HAP-1 (cell line): ENCODE measurements around the gene SYPL2.

Experiments used
- DNase-seq, 2 experiments: peaks; one replicate each; pipeline ENCODE4 v3.0.0-alpha.2; 2016 to 2020; ENCODE audit warnings: low spot score in 2 of 2
- H3K27me3 ChIP-seq: fragments of 250-450 bp; sonication (Bioruptor Pico); 2 replicates; pipeline ENCODE4 v1.5.1; 2020; ENCODE audit warnings: low read depth, mild to moderate bottlenecking, moderate library complexity
- H3K36me3 ChIP-seq: fragments of 250-450 bp; sonication (Bioruptor Pico); replicated peaks from 2 replicates; pipeline ENCODE4 v1.5.1; 2020; ENCODE audit warnings: mild to moderate bottlenecking
- H3K4me1 ChIP-seq: fragments of 250-450 bp; sonication (Bioruptor Pico); 2 replicates; pipeline ENCODE4 v1.5.1; 2020; ENCODE audit warnings: mild to moderate bottlenecking
- H3K4me3 ChIP-seq: fragments of 250-450 bp; sonication (Bioruptor Pico); 2 replicates; pipeline ENCODE4 v1.5.1; 2020; ENCODE audit warnings: mild to moderate bottlenecking, moderate library complexity
- H3K9me3 ChIP-seq: fragments of 250-450 bp; sonication (Bioruptor Pico); 2 replicates; pipeline ENCODE4 v1.5.1; 2020; ENCODE audit warnings: mild to moderate bottlenecking, moderate library complexity
- in situ Hi-C: fragments of 300-500 bp; cut with MboI; formaldehyde crosslinking; loops from 3 replicates; pipeline ENCODE4 v1.14.3; 2020; ENCODE audit warnings: low sequenced_read_pairs, inconsistent platforms, mixed read lengths

SYPL2 gene

GRCh38 chr1:109501644-109502363, 35.5 kb downstream of the SYPL2 start:
- Histone ChIP-seq H3K4me3 (no peak overlapping the region), H3K9me3 (no peaks in the 10 kb centered on the region), H3K4me1 (no peaks in the 10 kb centered on the region), H3K36me3 (peaks cover 10% of the 10 kb centered on the region), H3K27me3 (no peaks in the 10 kb centered on the region)
- no peak for DNase-seq
- in situ Hi-C loops = no loop called here

DNA sequence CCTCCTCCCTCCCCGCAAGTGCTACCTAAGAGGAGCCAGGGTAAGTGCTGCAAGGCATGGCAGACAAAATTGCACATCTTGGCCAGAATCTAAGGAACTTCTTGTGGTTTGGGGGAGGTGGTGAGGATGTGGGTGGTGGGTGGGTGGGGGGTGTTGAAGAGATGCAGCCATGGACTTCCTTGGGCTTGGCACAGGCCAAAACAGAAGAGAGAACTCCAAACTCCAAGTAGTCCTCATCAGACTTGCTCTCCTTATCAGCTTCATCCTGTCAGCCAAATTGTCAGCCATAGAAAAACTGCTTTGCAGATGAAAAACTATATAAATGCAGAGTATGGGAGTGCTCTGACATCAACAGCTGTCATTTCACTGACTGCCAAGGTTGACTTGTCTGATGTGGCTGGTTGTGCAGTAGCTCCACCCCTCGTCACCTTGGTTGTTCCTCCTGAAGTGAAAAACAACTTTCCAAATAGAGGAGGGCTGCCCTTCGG, 36.1 kb downstream of the SYPL2 start:
- Histone ChIP-seq H3K36me3 (peaks cover 10% of the 10 kb centered on the region), H3K27me3 (no peaks in the 10 kb centered on the region), H3K4me1 (no peaks in the 10 kb centered on the region), H3K9me3 (no peaks in the 10 kb centered on the region), H3K4me3 (no peak overlapping the region)
- in situ Hi-C loops = no loop called here
- DNase-seq = no peak

- H3K4me1 ChIP-seq = peaks cover 2% of the 10 kb centered on the region; the same call in 1 of the 2 replicates
- H3K27me3 ChIP-seq = no peaks in the 10 kb centered on the region
- peaks cover 8% of the 10 kb centered on the region for H3K36me3 ChIP-seq
- H3K9me3 ChIP-seq = no peaks in the 10 kb centered on the region
- in situ Hi-C loops = no loop called here
- no peak for DNase-seq
- H3K4me3 ChIP-seq = no peak overlapping the region
Measured at GRCh38 chr1:109503935-109504334, 37.6 kb downstream of the SYPL2 start.

DNA sequence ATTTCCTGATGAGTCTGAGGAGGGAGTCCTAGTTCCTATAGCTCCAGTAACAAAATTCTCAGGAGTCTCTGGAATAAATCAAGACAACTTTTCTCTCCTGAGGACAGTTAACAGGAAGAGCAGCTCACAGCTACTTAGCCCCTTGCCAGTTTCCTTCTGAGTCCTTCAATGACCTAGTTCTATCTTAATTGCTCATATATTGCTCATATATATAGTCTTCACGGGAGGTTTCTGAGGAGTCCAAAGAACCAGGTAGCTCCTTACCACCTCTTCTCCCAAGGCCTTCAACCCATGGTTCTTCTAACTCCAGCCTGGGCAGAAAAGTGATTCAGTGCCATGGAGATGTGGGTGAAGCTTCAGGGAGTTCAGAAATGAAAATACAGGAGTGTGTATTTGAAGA, 38.6 kb downstream of the SYPL2 start:
- H3K9me3 ChIP-seq = no peaks in the 10 kb centered on the region
- H3K36me3 ChIP-seq = peaks cover 8% of the 10 kb centered on the region
- in situ Hi-C loops = no loop called here
- no peak for DNase-seq
- H3K4me1 ChIP-seq = peaks cover 6% of the 10 kb centered on the region
- H3K4me3 ChIP-seq = no peak overlapping the region
- H3K27me3 ChIP-seq = no peaks in the 10 kb centered on the region

- no peak overlapping the region for H3K4me3 ChIP-seq
- in situ Hi-C loops = no loop called here
- no peaks in the 10 kb centered on the region for H3K9me3 ChIP-seq
- 0 out of 2 replicates have a peak, but pooled peaks cover 2% of the 10 kb centered on the region for H3K27me3 ChIP-seq
- H3K4me1 ChIP-seq = peaks cover 8% of the 10 kb centered on the region
- no peak for DNase-seq
- no peaks in the 10 kb centered on the region for H3K36me3 ChIP-seq
Measured at GRCh38 chr1:109508001-109508872, 41.9 kb downstream of the SYPL2 start.

DNA sequence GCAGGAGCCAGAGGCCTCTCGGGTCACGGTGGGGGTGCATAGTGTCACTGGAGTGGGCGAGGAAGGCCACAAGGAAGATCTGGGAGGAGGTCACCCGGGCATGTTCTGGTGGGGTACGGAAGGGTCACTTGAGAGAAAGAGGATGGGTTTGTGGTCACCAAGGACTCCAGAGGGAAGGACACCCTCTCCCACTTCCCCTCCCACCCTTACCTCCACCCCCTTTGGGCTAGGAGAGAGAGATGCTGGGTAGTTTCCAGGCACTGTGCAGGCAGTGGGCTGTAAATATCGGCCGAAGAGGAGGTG, 42.5 kb downstream of the SYPL2 start:
- in situ Hi-C loops = no loop called here
- DNase-seq = no peak
- peak overlapping the region; percentile 37 for H3K4me3 ChIP-seq

GRCh38 chr1:109509176-109510134, 43.1 kb downstream of the SYPL2 start, which contains the start of gene AMIGO1:
Gene AMIGO1 (minus strand): TSS chr1:109509727. CDS start chr1:109508912, 815 bp downstream.
- Histone ChIP-seq H3K4me3 (peak within 1 kb of the TSS; percentile 37), H3K4me1 (peaks cover 8% of the 10 kb centered on the region), H3K27me3 (0 out of 2 replicates have a peak, but pooled peaks cover 2% of the 10 kb centered on the region), H3K36me3 (no peaks in the 10 kb centered on the region), H3K9me3 (no peaks in the 10 kb centered on the region)
- DNase-seq = peak; percentile 34 to 82
- in situ Hi-C loops = no loop called here

More for the DNA sequence above, 42.5 kb downstream of the SYPL2 start:
- H3K27me3 ChIP-seq = 0 out of 2 replicates have a peak, but pooled peaks cover 2% of the 10 kb centered on the region
- H3K36me3 ChIP-seq = no peaks in the 10 kb centered on the region
- no peaks in the 10 kb centered on the region for H3K9me3 ChIP-seq
- H3K4me1 ChIP-seq = peaks cover 8% of the 10 kb centered on the region

- no peak for DNase-seq
- peaks cover 8% of the 10 kb centered on the region for H3K4me1 ChIP-seq
- no peak overlapping the region for H3K4me3 ChIP-seq
- no peaks in the 10 kb centered on the region for H3K9me3 ChIP-seq
- 0 out of 2 replicates have a peak, but pooled peaks cover 2% of the 10 kb centered on the region for H3K27me3 ChIP-seq
- in situ Hi-C loops = no loop called here
- H3K36me3 ChIP-seq = no peaks in the 10 kb centered on the region
Measured at GRCh38 chr1:109513110-109513710, 46.9 kb downstream of the SYPL2 start.

GRCh38 chr1:109514846-109515245, 48.5 kb downstream of the SYPL2 start:
- no peaks in the 10 kb centered on the region for H3K9me3 ChIP-seq
- H3K27me3 ChIP-seq = 0 out of 2 replicates have a peak, but pooled peaks cover 2% of the 10 kb centered on the region
- peaks cover 3% of the 10 kb centered on the region; the same call in 1 of the 2 replicates for H3K4me1 ChIP-seq
- H3K4me3 ChIP-seq = no peak overlapping the region
- in situ Hi-C loops = no loop called here
- DNase-seq = no peak
- H3K36me3 ChIP-seq = no peaks in the 10 kb centered on the region

DNA sequence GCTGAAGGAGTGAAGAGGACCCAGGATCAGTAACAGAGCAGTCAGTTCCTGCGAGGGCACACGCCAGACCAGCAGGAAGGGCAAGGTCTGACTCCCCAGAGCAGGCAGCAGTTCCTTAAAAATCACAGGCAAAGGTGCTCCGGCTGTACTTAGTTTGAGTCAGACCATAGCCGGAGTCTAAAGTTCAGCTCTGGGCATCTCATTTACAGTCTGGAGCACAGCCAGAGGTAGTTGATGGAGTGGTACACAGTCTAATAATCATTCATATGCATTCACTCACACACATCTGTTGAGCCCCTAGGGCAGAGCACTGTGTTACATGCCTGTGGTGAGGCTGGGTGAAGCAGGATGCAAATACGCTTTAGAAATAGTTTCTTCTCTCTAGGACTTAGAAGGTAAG, 50.5 kb downstream of the SYPL2 start:
- no peaks in the 10 kb centered on the region for H3K9me3 ChIP-seq
- in situ Hi-C loops = no loop called here
- no peak for DNase-seq
- H3K4me1 ChIP-seq = no peaks in the 10 kb centered on the region
- H3K27me3 ChIP-seq = 0 out of 2 replicates have a peak, but pooled peaks cover 2% of the 10 kb centered on the region
- H3K36me3 ChIP-seq = no peaks in the 10 kb centered on the region
- no peak overlapping the region for H3K4me3 ChIP-seq

GRCh38 chr1:109517337-109517736, 51.0 kb downstream of the SYPL2 start:
- in situ Hi-C loops = no loop called here
- H3K27me3 ChIP-seq = 0 out of 2 replicates have a peak, but pooled peaks cover 2% of the 10 kb centered on the region

DNA sequence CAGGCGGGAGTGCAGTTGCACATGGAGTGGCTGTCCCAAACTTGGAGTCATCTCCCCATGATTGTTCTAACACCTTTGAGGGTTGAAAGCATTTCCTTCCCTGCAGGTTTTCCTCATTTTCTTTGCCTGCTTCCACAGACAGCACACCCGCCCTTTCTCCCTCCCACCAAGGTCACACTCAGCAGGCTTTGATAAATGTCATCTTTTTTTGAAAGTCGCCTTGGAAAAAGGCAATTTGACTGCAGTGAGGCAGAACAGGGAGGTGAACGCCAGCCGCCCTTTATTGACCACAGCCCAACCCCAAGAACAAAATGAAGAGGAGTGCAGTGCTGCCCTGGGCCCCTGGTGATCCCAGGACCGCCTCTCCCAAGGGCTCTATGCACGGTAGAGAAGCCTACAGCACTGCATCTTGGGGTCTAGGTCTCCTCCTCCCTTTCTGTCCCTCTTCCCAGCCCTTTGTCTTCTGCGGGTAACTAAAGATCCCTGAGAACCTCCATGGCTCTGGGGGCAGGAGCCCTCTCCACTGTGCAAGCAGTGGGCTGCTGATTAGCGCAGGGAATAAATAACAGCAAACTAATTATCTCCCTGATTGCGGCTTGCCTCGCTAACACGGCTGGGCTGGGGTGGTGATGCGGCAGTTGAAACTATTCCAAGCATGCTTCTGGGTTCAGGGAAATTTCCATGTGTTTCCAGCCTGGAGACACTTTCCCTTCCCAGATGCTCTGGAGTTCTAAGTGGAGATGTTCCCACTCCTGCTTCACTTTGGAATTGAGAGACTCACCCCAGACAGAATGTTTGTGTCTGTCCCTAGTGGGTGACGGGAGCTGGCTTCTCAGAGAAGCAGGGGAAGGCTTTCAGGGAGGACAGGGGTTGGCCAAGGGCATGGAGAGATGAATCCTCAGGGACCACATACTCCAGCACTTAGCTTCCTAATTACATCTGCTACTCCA, 54.9 kb downstream of the SYPL2 start:
- in situ Hi-C loops = no loop called here
- no peaks in the 10 kb centered on the region for H3K4me1 ChIP-seq
- no peaks in the 10 kb centered on the region for H3K9me3 ChIP-seq
- no peaks in the 10 kb centered on the region for H3K27me3 ChIP-seq
- DNase-seq = no peak
- no peak overlapping the region for H3K4me3 ChIP-seq
- H3K36me3 ChIP-seq = no peaks in the 10 kb centered on the region

More at GRCh38 chr1:109517337-109517736, 51.0 kb downstream of the SYPL2 start:
- no peak for DNase-seq
- H3K4me1 ChIP-seq = no peaks in the 10 kb centered on the region
- H3K9me3 ChIP-seq = no peaks in the 10 kb centered on the region
- H3K36me3 ChIP-seq = no peaks in the 10 kb centered on the region
- H3K4me3 ChIP-seq = no peak overlapping the region
